Endothelial cell of umbilical vein (primary cell): Measurements from ENCODE around the gene RAP1GAP2. TPM values are rescaled to one million over a fixed set of nuclear protein-coding genes. Genes with fewer than 3 reads are reported as not detected.

Experiments
- Bru-seq: library from RNA; stranded (reverse); fragments of 400-500 nt; gene quantifications from one replicate; lab custom pipeline; 2021; lab: Mats Ljungman, UMichigan
- BruChase-seq, 2 experiments: library from RNA; stranded (reverse); fragments of 400-500 nt; gene quantifications; one replicate each; lab custom pipeline; 2021; lab: Mats Ljungman, UMichigan
- BruUV-seq: library from RNA; stranded (reverse); fragments of 400-500 nt; replicated peaks from 2 replicates; lab custom pipeline; 2021; lab: Mats Ljungman, UMichigan
- CTCF ChIA-PET: fragments of 300-600, 350-600 bp; sonication (Branson Sonifier 250); formaldehyde crosslinking; loops from one replicate; lab custom pipeline; 2021; ENCODE audit warnings: antibody characterized with exemption, inconsistent platforms; lab: Charles Lee
- POLR2A ChIA-PET: fragments of 300-600, 350-600 bp; sonication (Branson Sonifier 250); formaldehyde crosslinking; loops from one replicate; lab custom pipeline; 2021; ENCODE audit warnings: antibody characterized with exemption, inconsistent platforms; lab: Charles Lee
- DNase-seq: peaks from one replicate; pipeline ENCODE4 v3.0.0-alpha.2; 2011; ENCODE audit warnings: low read depth, low spot score
- FAIRE-seq: peaks from 2 replicates; lab custom pipeline; 2011; peaks lifted over from hg19 to GRCh38; lab: Jason Lieb, UNC
- H2AFZ ChIP-seq: 2 replicates; pipeline ENCODE4 v1.6.0; 2012; ENCODE audit warnings: low read depth, low read length, control low read depth, inconsistent platforms
- H3K27ac ChIP-seq: 2 replicates; pipeline ENCODE4 v1.5.1; 2011; ENCODE audit warnings: low read depth, mild to moderate bottlenecking, control low read depth, low read length, moderate library complexity; ENCODE audit not compliant: insufficient read depth
- H3K27me3 ChIP-seq, 2 experiments: 2 replicates each; pipeline versions ENCODE4 v1.6.0 to v1.6.1; 2011; ENCODE audit warnings: low read length in 2 of 2, mixed read lengths in 1 of 2; ENCODE audit not compliant: control insufficient read depth in 2 of 2, insufficient read depth in 2 of 2
- H3K36me3 ChIP-seq, 2 experiments: 2 replicates in 1 of 2; 3 replicates in 1 of 2; pipeline ENCODE4 v1.5.1; 2011; ENCODE audit warnings: low read length in 2 of 2, mild to moderate bottlenecking in 1 of 2, moderate library complexity in 1 of 2; ENCODE audit not compliant: control insufficient read depth in 2 of 2, insufficient read depth in 2 of 2; ENCODE audit errors: extremely low read depth in 1 of 2
- H3K4me1 ChIP-seq: 3 replicates; pipeline ENCODE4 v1.5.1; 2011; ENCODE audit warnings: mild to moderate bottlenecking, low read length; ENCODE audit not compliant: control insufficient read depth, insufficient read depth; ENCODE audit errors: extremely low read depth
- H3K4me2 ChIP-seq: 2 replicates; pipeline ENCODE4 v1.6.1; 2011; ENCODE audit warnings: low read length, control low read depth, mixed read lengths; ENCODE audit not compliant: insufficient read depth
- H3K4me3 ChIP-seq, 3 experiments: fragments of 200-600 bp in 1 of 3; sonication (generic), shearing (Covaris generic) in 1 of 3; replicated peaks in 1 of 3; 2 replicates each; pipeline ENCODE4 v1.5.1; 2011 to 2016; ENCODE audit warnings: control low read depth in 3 of 3, low read length in 3 of 3, mild to moderate bottlenecking in 2 of 3, inconsistent platforms in 1 of 3, low read depth in 1 of 3, moderate library complexity in 1 of 3; ENCODE audit not compliant: insufficient read depth in 1 of 3
- H3K79me2 ChIP-seq: 2 replicates; pipeline ENCODE4 v1.6.0; 2012; ENCODE audit warnings: low read length, inconsistent platforms; ENCODE audit not compliant: control insufficient read depth, insufficient read depth
- H3K9ac ChIP-seq: replicated peaks from 2 replicates; pipeline ENCODE3; 2011; ENCODE audit warnings: low read length, control low read depth; ENCODE audit not compliant: insufficient read depth; ENCODE audit errors: extremely low read depth
- H3K9me1 ChIP-seq: replicated peaks from 3 replicates; pipeline ENCODE4 v1.6.0; 2011; ENCODE audit warnings: mild to moderate bottlenecking, low read length; ENCODE audit not compliant: control insufficient read depth, insufficient read depth; ENCODE audit errors: extremely low read depth
- H3K9me3 ChIP-seq: replicated peaks from 2 replicates; pipeline ENCODE4 v1.5.1; 2012; ENCODE audit warnings: low read length, inconsistent platforms; ENCODE audit not compliant: control insufficient read depth, insufficient read depth
- H4K20me1 ChIP-seq: replicated peaks from 2 replicates; pipeline ENCODE3; 2011; ENCODE audit warnings: mild to moderate bottlenecking, low read length; ENCODE audit not compliant: control insufficient read depth, insufficient read depth; ENCODE audit errors: extremely low read depth
- EZH2 ChIP-seq: IDR thresholded peaks from 2 replicates; pipeline ENCODE4 v1.6.1; 2012; ENCODE audit warnings: borderline replicate concordance, low read depth, mild to moderate bottlenecking, moderate library complexity, low read length, inconsistent platforms; ENCODE audit not compliant: severe bottlenecking
- FOS ChIP-seq: IDR thresholded peaks from 2 replicates; pipeline ENCODE4 v1.6.1; 2011; ENCODE audit warnings: mild to moderate bottlenecking, low read length, moderate library complexity, borderline replicate concordance; ENCODE audit not compliant: insufficient read depth
- GATA2 ChIP-seq: IDR thresholded peaks from 2 replicates; pipeline ENCODE4 v1.7.0; 2011; ENCODE audit warnings: low read depth, mild to moderate bottlenecking, moderate library complexity, mixed read lengths, low read length; ENCODE audit not compliant: insufficient read length, insufficient read depth
- JUN ChIP-seq: IDR thresholded peaks from 2 replicates; pipeline ENCODE4 v1.6.1; 2011; ENCODE audit warnings: borderline replicate concordance, low read depth; ENCODE audit not compliant: insufficient read length, insufficient read depth
- MAX ChIP-seq: IDR thresholded peaks from 2 replicates; pipeline ENCODE4 v1.6.1; 2011; ENCODE audit not compliant: insufficient read depth, insufficient read length
- MYC ChIP-seq: IDR thresholded peaks from one replicate; pipeline ENCODE4 v1.6.1; 2011; ENCODE audit warnings: mild to moderate bottlenecking, low read depth, low read length
- POLR2A ChIP-seq: IDR thresholded peaks from 2 replicates; pipeline ENCODE4 v1.6.1; 2012; ENCODE audit warnings: low read depth, mild to moderate bottlenecking, control low read depth, low read length
- POLR2AphosphoS5 ChIP-seq: IDR thresholded peaks from 2 replicates; pipeline ENCODE4 v1.6.1; 2012; ENCODE audit warnings: low read depth, mild to moderate bottlenecking, control low read depth, low read length, moderate library complexity; ENCODE audit not compliant: insufficient read depth
- dilution Hi-C: fragments of 300-500 bp; cut with MboI; formaldehyde crosslinking; loops from one replicate; pipeline ENCODE4 v1.15.0; 2019; ENCODE audit warnings: low sequenced_read_pairs; ENCODE audit not compliant: extremely low pct_ligation_motif_present
- intact Hi-C: fragments of 100-400 bp; cut with micrococcal nuclease; formaldehyde crosslinking; loops from one replicate; pipeline ENCODE4 v1.10.0; 2022
- long read RNA-seq: library from polyadenylated mRNA; stranded (forward); transcript quantifications from one replicate; pipeline ENCODE4 v2.0.0, GENCODE V29; 2021
- polyA minus RNA-seq, 3 experiments: library from RNA; depleted of rRNA, polyadenylated mRNA; stranded (reverse); fragments of >200 nt; gene quantifications; 1 replicate in 1 of 3; 2 replicates in 2 of 3; pipeline ENCODE4 v1.2.3, GENCODE V29; 2011
- polyA plus RNA-seq, 4 experiments: library from polyadenylated mRNA; depleted of rRNA in 3 of 4; stranded (reverse) in 3 of 4; unstranded in 1 of 4; fragments of >200 nt; gene quantifications; 2 replicates each; pipeline versions ENCODE4 v1.2.1 to v1.2.3, GENCODE V29; 2011 to 2012; ENCODE audit warnings: missing spikeins in 1 of 4
- total RNA-seq: library from RNA; stranded (reverse); gene quantifications from 2 replicates; pipeline ENCODE4 v1.2.3, GENCODE V29; 2021
- TF ChIP-seq, protein P1 (sequence below), 2 donors: IDR thresholded peaks; 1 replicate in 1 of 2; 2 replicates in 1 of 2; pipeline ENCODE4 v1.5.1; 2011; ENCODE audit warnings: low read length in 2 of 2, mild to moderate bottlenecking in 2 of 2, moderate library complexity in 2 of 2, control low read depth in 1 of 2, inconsistent platforms in 1 of 2, low read depth in 1 of 2; ENCODE audit not compliant: insufficient read depth in 1 of 2; ENCODE audit errors: extremely low read depth in 1 of 2

Gene RAP1GAP2
- total RNA-seq = 3.1 and 3.6 TPM in 2 replicates
- polyA plus RNA-seq = 1.4 and 2.3 TPM in 2 replicates
- 0.97 and 1.3 TPM in 2 replicates for polyA plus RNA-seq (2011; cell fraction: cytosol; rRNA removed)
- 6.7 and 7.0 TPM in 2 replicates for polyA plus RNA-seq (2011; cell fraction: nucleus; rRNA removed)
- 1.1 and 1.2 TPM in 2 replicates for polyA plus RNA-seq (2012)
- 1.6 and 2.8 TPM in 2 replicates for polyA minus RNA-seq
- 19.2 TPM for polyA minus RNA-seq (2011; cell fraction: cytosol; rRNA and poly(A)+ RNA removed)
- 2.2 and 5.3 TPM in 2 replicates for polyA minus RNA-seq (2011; cell fraction: nucleus; rRNA and poly(A)+ RNA removed)
- Bru-seq, nascent RNA = percentile 23 among the genes with signal in this experiment
- BruChase-seq, experiment 1, labeled RNA remaining after a 6-hour chase = percentile 32 among the genes with signal in this experiment
- BruChase-seq, experiment 2, labeled RNA remaining after a 2-hour chase = percentile 33 among the genes with signal in this experiment
- long read RNA-seq, full-length matches to known transcripts = 1 of 1 reads
- long read RNA-seq, partial matches to known transcripts = 0 of 1 reads
- long read RNA-seq, other reads (novel, unspliced or antisense) = 0 of 1 reads

DNA sequence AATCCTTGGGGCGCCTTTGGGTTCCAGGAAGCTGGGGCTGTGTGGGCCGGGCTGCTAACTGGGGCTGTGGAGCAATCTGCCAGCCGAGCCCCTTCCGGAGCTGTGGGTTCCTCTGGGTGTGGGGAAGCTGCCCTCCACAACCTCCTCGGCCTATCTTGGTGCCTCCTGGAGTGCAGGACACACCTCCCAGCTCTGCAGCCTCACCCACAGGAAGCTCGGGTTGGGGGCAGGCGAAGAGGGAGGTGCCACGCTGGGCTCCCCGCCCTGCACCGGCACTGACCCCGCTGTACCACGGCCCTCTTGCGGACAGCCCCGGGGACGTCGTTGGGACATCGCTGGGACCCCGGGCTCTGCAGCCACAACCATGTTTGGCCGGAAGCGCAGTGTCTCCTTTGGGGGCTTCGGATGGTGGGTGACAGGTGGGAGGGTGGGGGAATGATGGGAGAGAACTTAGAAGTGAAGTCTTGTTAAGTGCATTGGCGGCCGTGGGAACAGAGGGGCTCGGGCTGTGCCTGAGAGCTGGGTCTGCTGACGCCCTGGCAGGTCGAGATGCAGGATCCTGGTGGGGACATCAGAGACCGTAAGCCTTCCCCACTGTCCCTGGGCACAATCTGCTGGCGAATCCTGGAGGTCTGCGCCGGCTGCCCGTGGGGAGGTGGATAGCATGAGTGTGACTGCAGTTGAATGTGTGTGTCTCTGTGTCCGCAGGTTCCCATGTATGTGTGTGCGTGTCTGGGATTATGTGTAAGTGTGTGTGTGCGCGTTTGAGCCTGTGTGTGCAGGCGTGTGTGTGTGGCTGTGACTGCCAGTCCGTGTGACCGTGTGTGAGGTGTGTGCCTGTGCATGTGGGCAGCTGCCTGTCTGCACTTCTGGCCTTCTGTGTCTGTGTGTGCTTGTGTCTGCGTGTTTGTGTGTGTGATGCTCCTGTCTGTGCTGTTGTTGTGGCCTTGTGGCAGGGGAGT lies at the start of gene RAP1GAP2:
Gene RAP1GAP2 (plus strand): TSS at position 275 of the 962 bp plus-strand sequence. CDS start 90 bp downstream, at position 365.
- BruUV-seq = no TSS peak
- no peaks in the 10 kb centered on the region for H4K20me1 ChIP-seq
- no peak within 1 kb of the TSS for H3K4me3 ChIP-seq
- intact Hi-C loops = no loop called here
- TF ChIP-seq FOS (no peak), EZH2 (no peak), POLR2A (no peak), JUN (no peak), GATA2 (no peak), MYC (no peak), MAX (no peak), POLR2AphosphoS5 (no peak)
- TF ChIP-seq, protein P1, sequence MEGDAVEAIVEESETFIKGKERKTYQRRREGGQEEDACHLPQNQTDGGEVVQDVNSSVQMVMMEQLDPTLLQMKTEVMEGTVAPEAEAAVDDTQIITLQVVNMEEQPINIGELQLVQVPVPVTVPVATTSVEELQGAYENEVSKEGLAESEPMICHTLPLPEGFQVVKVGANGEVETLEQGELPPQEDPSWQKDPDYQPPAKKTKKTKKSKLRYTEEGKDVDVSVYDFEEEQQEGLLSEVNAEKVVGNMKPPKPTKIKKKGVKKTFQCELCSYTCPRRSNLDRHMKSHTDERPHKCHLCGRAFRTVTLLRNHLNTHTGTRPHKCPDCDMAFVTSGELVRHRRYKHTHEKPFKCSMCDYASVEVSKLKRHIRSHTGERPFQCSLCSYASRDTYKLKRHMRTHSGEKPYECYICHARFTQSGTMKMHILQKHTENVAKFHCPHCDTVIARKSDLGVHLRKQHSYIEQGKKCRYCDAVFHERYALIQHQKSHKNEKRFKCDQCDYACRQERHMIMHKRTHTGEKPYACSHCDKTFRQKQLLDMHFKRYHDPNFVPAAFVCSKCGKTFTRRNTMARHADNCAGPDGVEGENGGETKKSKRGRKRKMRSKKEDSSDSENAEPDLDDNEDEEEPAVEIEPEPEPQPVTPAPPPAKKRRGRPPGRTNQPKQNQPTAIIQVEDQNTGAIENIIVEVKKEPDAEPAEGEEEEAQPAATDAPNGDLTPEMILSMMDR (IDR thresholded peaks at IDR 0.05; ENCODE audit: extremely low read depth in 1 of 2, insufficient read depth in 1 of 2, low read depth in 1 of 2, low read length in 2 of 2) = no peak
- no peak for DNase-seq
- H3K36me3 ChIP-seq = no peaks in the 10 kb centered on the region
- no peak within 1 kb of the TSS for H2AFZ ChIP-seq
- no peaks in the 10 kb centered on the region for H3K9me3 ChIP-seq
- H3K9ac ChIP-seq = no peak within 1 kb of the TSS
- no peak for FAIRE-seq
- dilution Hi-C loops = no loop called here
- no peak within 1 kb of the TSS for H3K27ac ChIP-seq
- H3K79me2 ChIP-seq = no peaks in the 10 kb centered on the region
- peaks cover 0 to 2% of the 10 kb centered on the region in 2 experiments for H3K27me3 ChIP-seq
- H3K9me1 ChIP-seq = no peaks in the 10 kb centered on the region
- POLR2A ChIA-PET = no interaction called here
- H3K4me2 ChIP-seq = no peak within 1 kb of the TSS
- no peaks in the 10 kb centered on the region for H3K4me1 ChIP-seq
- CTCF ChIA-PET = interaction anchor here (1.1 kb wide), 1 partner anchor 11 kb away, joined by 3 read pairs; no protein-coding TSS in a partner anchor
